Activated T-helper 1 cell treated with anti-CD3 and anti-CD28 coated beads, Interleukin-2, amount 50 U/mL, for 16 hours (primary cell): Measurements from ENCODE around the gene NAA38.
"Not testable (repeated sequence)": the region's sequence is repeated elsewhere in the genome, so short reads cannot be mapped to it uniquely, and the experiment has no call there.

ENCODE experiments used
- DNase-seq, 2 donors: peaks; one replicate each; pipeline ENCODE4 v3.0.0-alpha.2; 2020; ENCODE audit warnings: low read depth in 1 of 2, low spot score in 1 of 2

The NAA38 gene

DNA sequence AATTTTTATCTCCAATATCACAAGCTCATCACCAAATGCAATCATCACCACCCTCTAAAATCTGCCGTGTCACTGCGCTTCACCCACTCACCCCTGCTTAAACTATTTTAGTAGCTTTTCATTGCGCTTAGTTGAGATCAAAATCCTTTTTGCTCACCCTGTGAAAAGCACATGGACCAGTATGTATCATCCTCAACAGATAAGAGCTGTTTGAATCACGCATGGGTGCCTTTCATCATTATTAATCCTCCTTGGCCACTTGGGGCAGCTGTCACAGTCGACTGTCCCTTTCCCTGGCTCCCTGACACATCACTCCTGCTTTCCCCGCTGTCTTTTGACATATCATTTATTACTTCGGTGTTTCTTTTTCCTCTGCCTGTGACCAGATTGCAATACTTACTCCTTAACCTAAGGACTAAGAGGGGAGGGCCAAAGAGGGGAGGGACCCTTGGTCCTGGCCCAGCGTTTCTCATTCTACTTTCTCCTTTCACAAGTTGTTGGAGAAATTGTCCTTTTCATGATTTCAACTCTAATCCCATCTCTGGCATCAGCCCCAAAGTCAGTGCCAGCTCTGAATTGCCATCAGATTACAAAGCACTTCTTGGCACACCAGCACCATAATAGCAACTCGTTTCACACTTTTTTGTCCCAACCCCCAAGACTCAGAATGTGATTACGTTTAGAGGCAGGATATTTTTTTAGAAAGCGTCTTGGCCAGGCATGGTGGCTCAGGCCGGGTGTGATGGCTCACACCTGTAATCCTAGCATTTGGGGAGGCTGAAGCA is 32.0 kb downstream of the NAA38 start:
- no peak for DNase-seq

DNA sequence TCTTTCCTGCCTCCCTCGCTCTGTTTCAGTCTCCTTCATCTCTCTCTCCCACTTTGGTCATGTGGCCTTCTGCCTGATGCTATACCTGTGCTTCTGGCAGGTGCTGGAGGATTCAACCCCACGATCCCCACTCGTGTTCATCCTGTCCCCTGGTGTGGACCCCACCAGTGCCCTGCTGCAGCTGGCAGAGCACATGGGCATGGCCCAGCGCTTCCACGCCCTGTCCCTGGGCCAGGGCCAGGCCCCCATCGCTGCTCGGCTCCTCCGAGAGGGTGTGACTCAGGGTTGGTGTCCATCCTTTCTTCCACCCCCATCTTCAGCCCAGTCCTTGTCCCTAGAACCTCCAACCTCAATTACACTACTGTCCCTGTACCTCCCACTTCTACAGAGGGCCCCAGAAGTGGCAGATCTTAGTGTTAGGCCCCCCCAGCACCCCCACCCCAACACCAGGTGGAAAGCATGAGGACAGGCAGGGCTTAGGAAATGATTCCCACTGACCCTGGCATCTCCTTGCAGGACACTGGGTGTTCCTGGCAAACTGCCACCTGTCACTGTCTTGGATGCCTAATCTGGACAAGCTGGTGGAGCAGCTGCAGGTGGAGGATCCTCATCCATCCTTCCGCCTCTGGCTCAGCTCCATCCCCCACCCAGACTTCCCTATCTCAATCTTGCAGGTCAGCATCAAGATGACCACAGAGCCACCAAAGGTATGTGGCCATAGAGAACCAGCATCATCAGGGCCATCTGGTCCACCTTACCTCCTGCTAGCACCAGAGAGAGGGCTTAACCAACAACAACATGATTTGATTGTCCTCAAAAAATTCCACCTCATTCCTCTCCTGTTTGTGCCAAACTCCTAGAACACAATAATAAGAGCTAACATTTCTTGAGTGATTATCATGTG is 33.1 kb downstream of the NAA38 start:
- DNase-seq = no peak

DNA sequence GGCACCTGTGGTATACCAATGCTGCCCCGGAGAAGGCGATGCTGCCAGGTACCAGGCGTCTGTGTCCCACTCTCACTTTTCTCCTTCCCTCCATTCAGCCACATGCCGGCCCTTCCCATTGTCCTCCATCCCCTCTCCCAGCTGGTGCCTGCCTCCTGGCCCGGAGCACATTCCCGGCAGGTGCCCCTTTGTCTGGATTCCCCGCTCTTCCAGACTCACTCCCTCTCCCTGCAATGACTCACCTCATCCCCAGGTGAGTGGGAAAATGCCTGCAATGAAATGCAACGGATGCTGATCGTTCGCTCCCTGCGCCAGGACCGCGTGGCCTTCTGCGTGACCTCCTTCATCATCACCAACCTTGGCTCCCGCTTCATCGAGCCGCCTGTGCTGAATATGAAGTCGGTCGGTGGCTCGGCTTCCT is 33.8 kb downstream of the NAA38 start:
- DNase-seq = no peak

DNA sequence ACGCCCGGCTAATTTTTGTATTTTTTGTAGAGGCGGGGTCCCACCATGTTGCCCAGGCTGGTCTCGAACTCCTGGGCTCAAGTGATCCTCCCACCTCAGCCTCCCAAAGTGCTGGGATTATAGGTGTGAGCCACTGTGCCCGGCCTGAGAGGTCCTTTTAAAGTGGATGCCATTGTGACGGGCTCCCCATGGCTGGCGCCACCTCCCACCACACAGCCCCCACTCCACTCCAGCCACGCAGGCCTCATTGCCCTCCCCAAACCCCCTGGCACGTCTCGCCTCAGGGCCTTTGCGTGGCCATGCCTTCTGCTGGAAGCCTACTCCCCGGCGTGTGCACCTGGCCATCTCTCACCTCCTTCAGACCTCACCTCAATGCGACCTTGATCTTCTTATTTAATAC is 35.2 kb downstream of the NAA38 start:
- no peak for DNase-seq

DNA sequence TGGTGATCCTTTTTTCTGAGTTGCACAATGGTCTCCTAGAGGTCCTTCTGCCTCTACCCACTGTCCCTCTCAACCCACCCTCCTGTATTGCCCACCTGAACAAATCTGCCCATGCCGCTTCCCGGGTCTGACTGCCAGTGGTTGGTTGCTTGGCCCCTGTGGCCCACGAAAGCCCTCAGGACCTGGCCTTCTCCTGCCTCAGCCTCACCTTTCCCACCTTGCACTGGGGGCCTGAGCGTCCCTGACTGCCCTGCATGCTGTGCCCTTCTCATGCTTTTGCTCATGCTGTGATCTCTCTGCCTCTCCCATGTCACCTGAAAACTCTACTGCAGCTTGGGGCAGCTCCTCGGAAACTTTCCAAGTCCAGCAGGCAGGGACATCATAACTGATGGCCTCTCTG is 37.1 kb downstream of the NAA38 start:
- DNase-seq = no peak

DNA sequence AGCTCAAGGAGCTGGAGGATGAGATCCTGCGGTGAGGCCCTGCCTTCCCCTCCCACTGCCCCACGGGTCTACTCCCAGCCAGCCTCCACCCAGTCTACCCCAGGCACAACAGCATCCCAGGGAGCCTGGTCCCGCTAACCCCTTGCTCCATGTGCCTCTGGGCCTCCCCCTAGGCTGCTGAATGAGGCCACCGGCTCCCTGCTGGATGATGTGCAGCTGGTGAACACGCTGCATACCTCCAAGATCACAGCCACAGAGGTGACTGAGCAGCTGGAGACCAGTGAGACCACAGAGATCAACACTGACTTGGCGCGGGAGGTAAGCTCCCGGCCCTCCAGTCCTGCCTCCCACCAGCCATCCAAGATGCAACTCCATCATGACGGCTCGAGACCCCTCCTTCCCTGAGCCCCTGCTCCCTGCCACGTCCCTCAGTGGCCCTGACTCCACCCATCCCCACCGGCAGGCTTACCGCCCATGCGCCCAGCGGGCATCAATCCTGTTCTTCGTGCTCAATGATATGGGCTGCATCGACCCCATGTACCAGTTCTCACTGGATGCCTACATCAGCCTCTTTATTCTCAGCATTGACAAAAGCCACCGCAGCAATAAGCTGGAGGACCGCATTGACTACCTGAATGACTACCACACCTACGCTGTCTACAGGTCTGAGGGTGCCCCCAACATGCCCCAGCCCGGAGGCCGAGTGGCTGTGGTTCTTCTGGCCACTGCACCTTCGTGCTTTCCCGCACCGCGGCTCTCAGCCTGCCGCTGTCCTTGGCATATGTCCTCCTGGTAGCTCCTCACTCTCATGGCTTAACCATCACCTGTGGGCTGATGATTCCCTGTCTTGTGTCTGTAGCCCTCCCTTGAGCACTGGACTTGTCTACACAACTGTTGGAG is 38.4 kb downstream of the NAA38 start:
- no peak for DNase-seq

DNA sequence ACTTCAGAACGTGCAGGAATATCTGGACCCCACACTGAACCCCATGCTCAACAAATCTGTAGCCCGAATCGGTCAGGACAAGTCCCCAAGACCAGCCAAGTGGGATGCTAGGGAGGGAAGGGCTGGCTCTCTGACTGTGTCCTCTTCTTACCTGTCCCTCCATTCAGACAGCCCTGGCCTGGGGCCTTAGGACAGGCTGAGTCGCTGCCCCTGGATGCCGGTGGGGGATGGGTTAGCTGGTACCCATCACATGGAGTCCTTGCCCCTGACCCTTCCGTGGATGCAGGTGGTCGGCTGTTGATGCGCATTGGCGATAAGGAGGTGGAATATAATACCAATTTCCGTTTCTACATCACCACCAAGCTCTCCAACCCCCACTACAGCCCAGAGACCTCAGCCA is 39.3 kb downstream of the NAA38 start:
- DNase-seq = no peak

DNA sequence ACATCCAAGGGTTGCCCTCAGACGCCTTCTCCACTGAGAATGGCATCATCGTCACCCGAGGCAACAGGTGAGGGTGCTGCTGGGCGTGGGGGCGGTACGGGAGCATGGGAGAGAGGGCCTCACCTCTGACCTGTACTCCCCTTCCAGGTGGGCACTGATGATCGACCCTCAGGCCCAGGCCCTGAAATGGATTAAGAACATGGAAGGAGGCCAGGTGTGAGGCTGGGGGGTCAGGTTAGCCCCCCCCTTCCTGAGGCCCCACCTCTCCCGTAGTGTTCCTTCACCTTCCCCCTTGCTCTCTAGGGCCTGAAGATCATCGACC is 39.8 kb downstream of the NAA38 start:
- no peak for DNase-seq

DNA sequence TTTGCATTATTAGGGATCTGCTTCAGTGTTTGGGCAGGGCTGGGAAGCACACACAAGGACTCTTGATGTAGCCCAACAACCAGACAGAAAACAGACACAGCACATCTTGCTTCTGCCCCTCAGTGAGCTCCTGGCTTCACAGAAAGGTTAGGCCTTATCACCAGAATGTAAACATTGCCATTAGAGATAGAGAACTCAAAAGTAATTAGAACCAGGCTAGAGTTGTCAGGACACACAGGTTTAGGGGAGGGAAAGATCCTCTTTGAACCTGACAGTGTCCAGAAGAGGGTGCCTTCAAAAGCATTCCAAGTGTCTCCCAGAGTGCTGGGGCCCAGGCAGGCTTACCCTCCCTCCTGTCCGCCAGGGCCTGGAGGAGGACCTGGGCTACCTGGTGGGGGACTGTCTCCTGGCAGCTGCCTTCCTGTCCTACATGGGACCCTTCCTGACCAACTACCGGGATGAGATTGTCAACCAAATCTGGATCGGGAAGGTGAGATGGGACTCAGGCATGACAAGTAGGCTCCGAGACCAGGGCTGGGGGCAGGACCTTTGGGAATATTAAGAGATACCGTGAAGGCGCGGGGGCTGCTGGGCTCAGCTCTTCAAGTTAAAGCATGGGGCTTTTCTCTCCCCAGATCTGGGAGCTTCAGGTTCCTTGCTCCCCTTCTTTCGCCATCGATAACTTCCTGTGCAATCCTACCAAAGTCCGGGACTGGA is 40.3 kb downstream of the NAA38 start:
- no peak for DNase-seq

DNA sequence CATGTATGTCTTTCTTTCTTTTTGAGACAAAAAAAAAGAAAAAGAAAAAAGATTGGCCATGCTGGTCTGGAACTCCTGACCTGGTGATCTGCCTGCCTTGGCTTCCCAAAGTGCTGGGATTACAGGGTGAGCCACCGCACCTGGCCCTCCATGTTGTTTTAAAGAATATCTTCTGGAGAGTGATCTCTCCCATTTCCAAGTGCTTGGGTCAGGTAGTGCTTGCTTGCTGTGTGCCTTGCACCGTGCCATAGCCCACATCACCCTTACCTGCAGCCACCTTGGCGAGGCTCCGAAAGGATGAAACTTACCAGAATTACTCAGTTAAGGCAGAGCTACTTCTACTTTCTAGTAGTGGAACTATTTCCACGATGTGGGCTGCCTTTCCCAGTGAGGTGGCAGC is 42.4 kb downstream of the NAA38 start:
- no peak for DNase-seq

DNA sequence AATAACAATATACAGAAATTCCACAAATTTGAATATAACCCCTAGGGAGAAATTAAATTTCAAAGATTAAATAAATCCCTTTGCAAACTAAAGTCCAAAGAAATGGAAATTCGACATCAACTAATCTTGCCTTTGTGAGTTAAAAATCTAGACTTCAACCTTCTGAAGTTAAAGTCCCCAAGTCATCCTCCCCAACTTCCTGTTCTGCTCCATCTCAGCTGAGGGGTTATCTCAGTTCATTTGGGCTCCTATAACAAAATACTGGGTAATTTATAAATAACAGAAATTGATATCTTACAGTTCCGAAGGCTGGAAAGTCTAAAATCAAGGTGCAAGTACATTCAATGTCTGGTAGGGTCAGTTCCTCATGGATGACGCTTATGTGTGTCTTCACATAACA is 46.1 kb downstream of the NAA38 start:
- DNase-seq = no peak

DNA sequence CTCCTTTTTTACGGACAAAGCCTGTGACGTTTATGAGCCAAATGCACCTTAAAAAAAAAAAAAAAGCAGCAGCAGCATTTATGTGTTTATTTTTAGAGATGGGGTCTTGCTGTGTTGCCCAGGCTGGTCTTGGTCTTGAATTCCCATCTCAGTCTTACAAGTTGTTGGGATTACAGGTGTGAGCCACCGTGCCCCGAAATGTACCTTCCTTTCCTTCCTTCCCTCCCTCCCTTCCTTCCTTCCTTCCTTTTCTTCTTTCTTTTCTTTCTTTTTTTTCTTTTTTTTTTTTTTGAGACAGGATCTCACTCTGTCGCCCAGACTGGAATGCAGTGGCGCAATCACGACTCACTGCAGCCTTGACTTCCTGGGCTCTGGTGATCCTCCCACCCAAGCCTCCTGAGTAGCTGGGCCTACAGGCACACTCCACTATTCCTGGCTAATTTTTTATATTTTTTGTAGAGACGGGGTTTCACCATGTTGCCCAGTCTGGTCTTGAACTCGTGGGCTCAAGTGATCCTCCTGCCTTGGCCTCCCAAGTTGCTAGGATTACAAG is 47.5 kb downstream of the NAA38 start:
- DNase-seq = not testable (repeated sequence)

DNA sequence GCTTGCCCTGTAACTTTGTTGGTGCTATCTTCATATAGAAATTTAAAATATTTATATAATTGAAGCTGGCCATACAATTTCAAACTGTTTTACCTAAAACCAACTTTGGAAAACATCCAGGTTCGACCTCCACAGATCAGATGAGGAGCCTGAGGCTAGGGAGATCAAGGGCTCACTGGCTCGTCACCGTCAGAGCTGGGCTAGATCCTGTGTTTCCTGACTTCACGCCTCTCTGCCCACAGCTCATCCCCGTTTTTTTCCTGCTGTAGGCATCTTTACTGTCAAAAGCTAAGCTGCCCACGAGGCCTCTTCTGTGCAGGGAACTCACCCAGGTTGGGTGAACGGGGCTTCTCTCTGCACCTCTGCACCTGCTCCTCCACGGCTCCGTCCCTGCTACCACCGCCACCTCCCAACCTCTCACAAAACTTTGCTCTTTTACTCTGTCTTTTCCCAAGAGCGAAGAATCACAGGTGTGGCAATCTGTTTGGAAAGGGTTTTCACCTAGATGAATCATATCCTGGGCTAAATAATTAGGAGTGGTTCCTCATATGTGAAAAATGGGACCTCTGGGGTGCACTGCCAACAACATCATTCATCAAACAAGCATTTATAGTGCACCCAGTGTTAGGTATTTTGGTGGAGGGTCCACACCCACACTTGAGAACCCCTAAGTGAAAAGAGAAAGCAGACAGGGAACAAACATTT is 48.1 kb downstream of the NAA38 start:
- DNase-seq = no peak

DNA sequence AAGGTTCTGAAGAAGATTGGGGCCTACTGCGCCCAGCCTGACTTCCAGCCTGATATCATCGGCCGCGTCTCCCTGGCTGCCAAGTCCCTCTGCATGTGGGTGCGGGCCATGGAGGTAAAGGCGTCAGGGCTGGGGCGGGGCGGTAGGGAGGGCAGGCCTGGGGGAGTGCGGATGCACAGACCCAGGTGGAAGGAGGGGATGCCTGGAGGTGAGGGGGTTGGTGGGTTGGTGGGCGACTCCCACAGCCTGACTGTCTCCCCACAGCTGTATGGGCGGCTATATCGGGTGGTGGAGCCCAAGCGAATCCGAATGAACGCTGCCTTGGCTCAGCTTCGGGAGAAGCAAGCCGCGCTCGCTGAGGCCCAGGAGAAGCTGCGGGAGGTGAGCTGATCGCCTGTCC is 50.2 kb downstream of the NAA38 start:
- no peak for DNase-seq
